ENCODE measurements around the gene CCS.

CCS gene

DNA sequence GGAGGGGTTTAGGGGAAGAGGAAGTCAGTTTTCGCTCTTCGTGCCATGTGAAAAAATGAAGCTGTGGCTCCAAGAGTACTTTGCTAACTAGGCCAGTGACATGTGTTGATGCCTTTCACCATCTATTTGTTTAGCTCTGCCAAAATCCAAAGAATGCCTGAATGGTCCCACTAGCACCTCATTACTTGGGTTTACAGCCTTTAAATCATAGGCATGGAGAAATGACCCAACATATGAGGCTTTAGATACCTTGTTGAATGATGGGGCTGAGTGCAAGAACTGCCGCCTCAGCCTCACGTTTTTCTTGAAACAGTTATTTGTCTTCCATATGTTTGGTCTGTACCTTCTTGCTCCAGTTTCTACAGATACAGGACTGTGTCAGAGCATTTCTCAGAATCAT lies 53.8 kb downstream of the CCS start:
- no peak for TF ChIP-seq SUZ12 (IDR thresholded peaks at IDR 0.05)
- TF ChIP-seq SP1 (IDR thresholded peaks at IDR 0.05) = no peak
- TF ChIP-seq FOXA1 (IDR thresholded peaks at IDR 0.05) = no peak
- TF ChIP-seq ARNT (IDR thresholded peaks at IDR 0.05) = no peak
- TF ChIP-seq LEF1 (IDR thresholded peaks at IDR 0.05; ENCODE audit: borderline replicate concordance) = no peak
- no peak for TF ChIP-seq ZNF384 (IDR thresholded peaks at IDR 0.05)
- no peak for TF ChIP-seq FOXK2 (IDR thresholded peaks at IDR 0.05)
- TF ChIP-seq L3MBTL2 (conservative IDR thresholded peaks at IDR 0.05) = no peak
- TF ChIP-seq ELF4 (IDR thresholded peaks at IDR 0.05) = no peak
- no peak for TF ChIP-seq BHLHE40 (IDR thresholded peaks at IDR 0.05; ENCODE audit: borderline replicate concordance)
- TF ChIP-seq TARDBP (IDR thresholded peaks at IDR 0.05) = no peak
- no peak for TF ChIP-seq CTBP1 (IDR thresholded peaks at IDR 0.05; ENCODE audit: borderline replicate concordance)
- ChIA-PET CTCF (no interaction called here), POLR2A (interaction anchor here (1.0 to 4.8 kb wide), 3 partner anchors 8 to 32 kb away, joined by 3 to 23 read pairs (median 4); partner anchors contain the start of genes RBM14 and RBM4)
- no peak for DNase-seq (ENCODE audit: extremely low spot score)

DNA sequence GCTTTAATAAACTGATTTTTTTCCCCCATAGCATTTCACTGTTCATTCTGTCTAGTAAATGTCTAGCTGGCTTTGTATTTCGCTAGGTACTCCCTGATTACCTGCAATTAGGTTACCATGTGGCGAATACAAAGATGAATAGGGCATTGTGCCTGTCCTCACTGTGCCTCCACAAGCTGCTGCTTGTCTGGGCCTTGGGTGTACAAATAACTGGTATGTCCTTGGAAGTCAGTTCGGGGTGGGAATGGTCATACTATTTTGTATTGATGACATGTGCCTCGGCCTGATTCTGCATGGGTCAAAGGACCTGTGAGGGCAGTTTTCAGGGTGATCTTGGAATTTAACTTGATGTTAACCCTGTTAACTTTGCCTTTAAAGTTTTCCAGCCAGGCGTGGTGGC lies 56.9 kb downstream of the CCS start:
- no peak for DNase-seq (ENCODE audit: extremely low spot score)
- TF ChIP-seq ELF4 (IDR thresholded peaks at IDR 0.05) (no peak), FOXK2 (IDR thresholded peaks at IDR 0.05) (no peak), ARNT (IDR thresholded peaks at IDR 0.05) (no peak)
- TF ChIP-seq, protein P1, sequence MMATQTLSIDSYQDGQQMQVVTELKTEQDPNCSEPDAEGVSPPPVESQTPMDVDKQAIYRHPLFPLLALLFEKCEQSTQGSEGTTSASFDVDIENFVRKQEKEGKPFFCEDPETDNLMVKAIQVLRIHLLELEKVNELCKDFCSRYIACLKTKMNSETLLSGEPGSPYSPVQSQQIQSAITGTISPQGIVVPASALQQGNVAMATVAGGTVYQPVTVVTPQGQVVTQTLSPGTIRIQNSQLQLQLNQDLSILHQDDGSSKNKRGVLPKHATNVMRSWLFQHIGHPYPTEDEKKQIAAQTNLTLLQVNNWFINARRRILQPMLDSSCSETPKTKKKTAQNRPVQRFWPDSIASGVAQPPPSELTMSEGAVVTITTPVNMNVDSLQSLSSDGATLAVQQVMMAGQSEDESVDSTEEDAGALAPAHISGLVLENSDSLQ (IDR thresholded peaks at IDR 0.05) = no peak
- CTCF ChIA-PET = no interaction called here
- POLR2A ChIA-PET = interaction anchor here (1.5 to 4.8 kb wide), 3 partner anchors 11 to 33 kb away, joined by 5 to 23 read pairs (median 7); partner anchors contain the start of genes RBM14, RBM4 and RBM4B

DNA sequence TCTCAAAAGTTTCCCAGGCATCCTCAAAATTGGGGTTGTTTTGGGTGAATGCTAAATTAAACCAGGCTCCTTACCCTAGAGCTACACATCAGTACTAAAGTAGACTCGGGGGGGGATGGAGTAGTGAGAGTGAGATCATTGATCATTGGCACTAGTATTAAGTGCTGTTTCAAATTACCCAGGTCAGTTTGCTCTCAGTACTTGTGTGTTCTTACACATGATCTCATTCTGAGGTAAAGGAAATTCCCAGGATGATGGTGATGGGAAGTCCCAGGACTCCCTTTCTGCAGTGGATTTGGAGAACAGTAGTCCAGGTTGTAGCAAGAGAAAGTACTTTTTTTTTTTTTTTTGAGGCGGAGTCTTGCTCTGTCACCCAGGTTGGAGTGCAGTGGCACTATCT lies 58.0 kb downstream of the CCS start:
- CTCF ChIA-PET = no interaction called here
- no peak for DNase-seq (ENCODE audit: extremely low spot score)
- TF ChIP-seq FOXK2 (IDR thresholded peaks at IDR 0.05) (no peak), HDGF (IDR thresholded peaks at IDR 0.05; ENCODE audit: borderline replicate concordance) (no peak), FOXA1 (IDR thresholded peaks at IDR 0.05) (no peak), ELF4 (IDR thresholded peaks at IDR 0.05) (no peak), SUZ12 (IDR thresholded peaks at IDR 0.05) (no peak), BHLHE40 (IDR thresholded peaks at IDR 0.05; ENCODE audit: borderline replicate concordance) (no peak), ZNF384 (IDR thresholded peaks at IDR 0.05) (no peak), LEF1 (IDR thresholded peaks at IDR 0.05; ENCODE audit: borderline replicate concordance) (no peak), CTBP1 (IDR thresholded peaks at IDR 0.05; ENCODE audit: borderline replicate concordance) (no peak), SP1 (IDR thresholded peaks at IDR 0.05) (no peak), L3MBTL2 (conservative IDR thresholded peaks at IDR 0.05) (no peak), NFRKB (IDR thresholded peaks at IDR 0.05) (no peak), ARNT (IDR thresholded peaks at IDR 0.05) (no peak), FOXM1 (IDR thresholded peaks at IDR 0.05; ENCODE audit: borderline replicate concordance) (no peak), TARDBP (IDR thresholded peaks at IDR 0.05) (no peak)
- TF ChIP-seq, protein P1 (IDR thresholded peaks at IDR 0.05) = no peak
- POLR2A ChIA-PET = no interaction called here

DNA sequence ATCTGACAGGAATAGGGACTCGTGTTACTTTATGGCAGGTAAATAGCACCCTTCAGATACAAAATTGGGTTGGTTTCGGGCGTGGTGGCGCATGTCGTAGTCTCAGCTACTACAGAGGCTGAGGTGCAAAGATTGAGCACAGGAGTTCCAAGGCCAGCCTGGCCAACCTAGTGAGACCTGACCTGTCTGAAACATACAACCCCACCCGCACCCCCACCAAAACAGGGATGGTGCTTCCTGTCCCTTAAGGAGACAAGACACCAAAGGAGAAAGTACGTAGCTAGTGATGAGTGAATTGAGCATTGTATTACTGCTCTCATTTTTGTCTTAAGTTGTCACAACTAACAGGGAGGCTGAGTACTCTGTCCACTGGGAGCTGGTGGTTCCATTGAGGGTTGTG lies 59.7 kb downstream of the CCS start:
- CTCF ChIA-PET = no interaction called here
- no peak for TF ChIP-seq SP1 (IDR thresholded peaks at IDR 0.05)
- no peak for TF ChIP-seq ZNF384 (IDR thresholded peaks at IDR 0.05)
- TF ChIP-seq CTBP1 (IDR thresholded peaks at IDR 0.05; ENCODE audit: borderline replicate concordance) = no peak
- no peak for TF ChIP-seq FOXA1 (IDR thresholded peaks at IDR 0.05)
- TF ChIP-seq BHLHE40 (IDR thresholded peaks at IDR 0.05; ENCODE audit: borderline replicate concordance) = no peak
- no peak for TF ChIP-seq LEF1 (IDR thresholded peaks at IDR 0.05; ENCODE audit: borderline replicate concordance)
- no peak for TF ChIP-seq NFRKB (IDR thresholded peaks at IDR 0.05)
- TF ChIP-seq, protein P1 (IDR thresholded peaks at IDR 0.05) = no peak
- no peak for TF ChIP-seq HDGF (IDR thresholded peaks at IDR 0.05; ENCODE audit: borderline replicate concordance)
- no peak for TF ChIP-seq SUZ12 (IDR thresholded peaks at IDR 0.05)
- no peak for TF ChIP-seq ARNT (IDR thresholded peaks at IDR 0.05)
- no peak for TF ChIP-seq L3MBTL2 (conservative IDR thresholded peaks at IDR 0.05)
- no peak for TF ChIP-seq FOXM1 (IDR thresholded peaks at IDR 0.05; ENCODE audit: borderline replicate concordance)
- no peak for TF ChIP-seq ELF4 (IDR thresholded peaks at IDR 0.05)
- no peak for TF ChIP-seq TARDBP (IDR thresholded peaks at IDR 0.05)
- TF ChIP-seq FOXK2 (IDR thresholded peaks at IDR 0.05) = no peak
- POLR2A ChIA-PET = interaction anchor here (1.0 to 2.1 kb wide), 2 partner anchors 14 to 36 kb away, joined by 3 to 8 read pairs; partner anchors contain the start of genes RBM14 and RBM4
- DNase-seq (ENCODE audit: extremely low spot score) = no peak

DNA sequence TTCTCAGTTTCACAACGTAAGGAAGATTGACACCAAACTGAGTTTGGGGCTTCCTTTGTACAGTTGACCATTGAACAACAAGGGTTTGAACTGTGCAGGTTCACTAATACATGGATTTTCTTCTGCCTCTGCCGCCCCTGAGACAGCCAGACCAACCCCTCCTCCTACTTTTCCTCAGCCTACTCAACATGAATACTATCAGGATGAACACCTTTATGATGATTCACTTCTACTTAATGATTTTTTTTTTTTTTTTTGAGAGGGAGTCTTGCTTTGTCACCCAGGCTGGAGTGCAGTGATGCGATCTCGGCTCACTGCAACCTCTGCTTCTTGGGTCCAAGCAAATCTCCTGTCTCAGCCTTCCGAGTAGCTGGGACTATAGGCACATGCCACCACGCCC lies 60.1 kb downstream of the CCS start:
- CTCF ChIA-PET = interaction anchor here (0.7 kb wide), 1 partner anchor 13 kb away, joined by 6 read pairs; no protein-coding TSS in a partner anchor
- TF ChIP-seq L3MBTL2 (conservative IDR thresholded peaks at IDR 0.05) (no peak), FOXA1 (IDR thresholded peaks at IDR 0.05) (no peak), ELF4 (IDR thresholded peaks at IDR 0.05) (no peak), SP1 (IDR thresholded peaks at IDR 0.05) (no peak), LEF1 (IDR thresholded peaks at IDR 0.05; ENCODE audit: borderline replicate concordance) (no peak), SUZ12 (IDR thresholded peaks at IDR 0.05) (no peak), NFRKB (IDR thresholded peaks at IDR 0.05) (no peak), TARDBP (IDR thresholded peaks at IDR 0.05) (no peak), BHLHE40 (IDR thresholded peaks at IDR 0.05; ENCODE audit: borderline replicate concordance) (no peak), FOXM1 (IDR thresholded peaks at IDR 0.05; ENCODE audit: borderline replicate concordance) (no peak)
- TF ChIP-seq, protein P1 (IDR thresholded peaks at IDR 0.05) = no peak
- DNase-seq (ENCODE audit: extremely low spot score) = no peak
- POLR2A ChIA-PET = interaction anchor here (1.0 to 2.1 kb wide), 2 partner anchors 15 to 37 kb away, joined by 3 to 8 read pairs; partner anchors contain the start of genes RBM14 and RBM4
